ENCODE measurements around the gene PTGFRN.

GRCh38 chr1:116887212-116887611 is 22.5 kb upstream of the PTGFRN start:
- TF ChIP-seq CTCF (IDR thresholded peaks at IDR 0.05; ENCODE audit: low read depth, low read length, missing input control) (no peak), FOXA1 (IDR thresholded peaks at IDR 0.05) (no peak), SP1 (IDR thresholded peaks at IDR 0.05) (no peak), REST (IDR thresholded peaks at IDR 0.05) (no peak), NR2F2 (IDR thresholded peaks at IDR 0.05) (no peak), MAX (IDR thresholded peaks at IDR 0.05) (no peak), JUND (IDR thresholded peaks at IDR 0.05) (no peak), YY1 (IDR thresholded peaks at IDR 0.05) (no peak)
